ENCODE measurements around the gene HOMER2.
A peak's percentile ranks its signal among the peaks of the same experiment; 100 is the strongest.
"Not testable (repeated sequence)": the region's sequence is repeated elsewhere in the genome, so short reads cannot be mapped to it uniquely, and the experiment has no call there.

Gene HOMER2

DNA sequence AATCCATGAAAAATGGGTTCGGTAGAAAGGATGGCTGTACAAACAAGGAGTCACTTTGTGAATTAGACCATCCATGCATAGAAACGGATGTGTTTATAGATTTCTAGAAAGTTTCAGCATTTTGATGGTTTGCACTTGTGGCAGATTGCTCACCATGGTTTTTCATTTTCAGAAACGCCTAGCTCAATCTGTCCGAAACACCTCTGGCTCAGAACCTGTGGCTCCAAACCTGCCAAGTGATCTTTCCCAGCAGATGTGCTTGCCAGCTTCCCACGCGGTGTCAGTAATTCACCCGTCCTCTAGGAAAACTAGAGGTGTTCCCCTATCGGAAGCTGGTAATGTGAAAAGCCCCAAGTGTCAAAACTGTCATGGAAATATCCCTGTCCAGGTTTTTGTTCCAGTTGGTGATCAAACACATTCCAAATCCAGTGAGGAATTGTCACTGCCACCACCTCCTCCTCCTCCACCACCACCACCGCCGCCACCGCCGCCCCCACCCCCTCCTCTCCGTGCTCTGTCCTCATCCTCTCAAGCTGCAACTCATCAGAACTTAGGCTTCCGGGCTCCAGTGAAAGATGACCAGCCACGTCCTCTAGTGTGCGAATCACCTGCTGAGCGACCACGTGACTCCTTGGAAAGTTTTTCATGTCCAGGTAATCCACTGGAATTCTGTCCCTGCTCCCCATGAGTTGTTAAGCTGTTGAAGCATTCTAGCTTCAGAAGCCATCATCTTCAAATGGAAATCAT lies 121.9 kb downstream of the HOMER2 start:
- no peak for DNase-seq

DNA sequence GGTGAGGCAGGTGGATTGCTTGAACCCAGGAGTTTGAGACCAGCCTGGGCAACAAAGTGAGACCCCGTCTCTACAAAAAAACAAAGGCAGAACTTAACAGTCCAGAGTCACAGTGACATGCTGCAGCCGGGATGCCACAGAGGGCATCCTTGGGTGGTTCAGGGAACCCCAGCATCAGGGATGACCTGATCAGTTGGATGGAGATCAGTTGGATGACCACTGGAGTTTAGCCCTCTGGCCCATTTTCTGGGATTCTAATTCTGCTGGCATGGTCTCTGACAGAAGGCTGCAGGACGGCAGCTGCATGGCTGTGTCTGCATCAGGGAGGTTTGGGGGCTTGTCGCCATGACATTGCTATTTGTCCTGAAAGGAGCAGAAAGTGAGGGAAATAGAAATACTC lies 123.3 kb downstream of the HOMER2 start:
- DNase-seq: no peak

DNA sequence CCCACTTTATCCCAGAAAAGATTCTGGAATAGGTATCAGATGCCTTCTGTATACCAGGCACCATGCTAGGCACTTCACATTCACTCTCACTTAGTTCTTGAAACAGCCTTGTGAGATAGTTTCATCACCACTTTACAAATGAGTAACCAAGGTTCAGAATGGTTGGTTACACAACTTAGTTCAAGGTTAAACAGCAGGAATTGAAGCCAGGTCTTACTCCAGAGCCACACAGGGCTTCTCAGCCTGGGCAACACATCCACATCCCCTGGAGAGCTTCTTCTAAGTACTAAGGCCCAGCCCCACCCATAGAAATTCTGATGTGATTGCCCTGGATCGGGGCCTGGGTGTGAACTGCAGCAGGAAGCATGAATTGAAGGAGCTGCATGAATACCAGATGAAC lies 124.4 kb downstream of the HOMER2 start:
- DNase-seq: no peak

DNA sequence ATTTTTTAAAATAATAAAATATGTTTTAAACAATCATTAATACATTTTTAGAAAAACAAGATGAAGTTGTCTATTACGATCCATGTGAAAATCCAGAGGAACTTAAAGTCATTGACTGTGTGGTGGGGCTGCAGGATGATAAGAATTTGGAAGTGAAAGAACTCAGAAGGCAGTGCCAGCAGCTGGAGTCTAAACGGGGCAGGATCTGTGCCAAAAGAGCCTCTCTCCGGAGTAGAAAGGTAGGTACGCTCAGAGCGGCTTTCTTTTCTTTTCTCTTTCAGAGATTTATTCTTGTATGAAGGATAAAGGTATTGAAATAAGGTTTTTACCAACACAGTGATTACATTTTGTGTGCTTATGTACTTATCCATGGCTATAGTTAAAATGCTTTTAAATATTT lies 129.5 kb downstream of the HOMER2 start:
- no peak for DNase-seq

DNA sequence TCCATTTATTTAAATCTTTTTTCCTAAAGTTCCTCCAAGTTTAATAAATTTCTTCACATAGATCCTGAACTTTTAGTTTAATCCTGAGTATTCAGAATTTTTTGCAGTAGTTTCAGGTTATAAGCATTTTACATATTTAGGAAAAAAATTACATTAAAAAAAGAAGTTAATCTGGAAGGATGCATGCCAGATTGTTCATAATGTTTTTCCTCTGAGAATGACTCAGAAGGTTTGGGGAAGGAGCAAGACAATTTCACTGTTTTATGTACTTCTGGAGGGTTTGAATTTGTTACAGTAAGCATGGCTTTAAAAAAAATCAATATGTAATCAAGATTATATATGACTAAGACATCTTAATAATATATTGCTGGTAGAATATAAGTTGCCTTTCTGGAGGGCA lies 130.7 kb downstream of the HOMER2 start:
- not testable (repeated sequence) for DNase-seq

DNA sequence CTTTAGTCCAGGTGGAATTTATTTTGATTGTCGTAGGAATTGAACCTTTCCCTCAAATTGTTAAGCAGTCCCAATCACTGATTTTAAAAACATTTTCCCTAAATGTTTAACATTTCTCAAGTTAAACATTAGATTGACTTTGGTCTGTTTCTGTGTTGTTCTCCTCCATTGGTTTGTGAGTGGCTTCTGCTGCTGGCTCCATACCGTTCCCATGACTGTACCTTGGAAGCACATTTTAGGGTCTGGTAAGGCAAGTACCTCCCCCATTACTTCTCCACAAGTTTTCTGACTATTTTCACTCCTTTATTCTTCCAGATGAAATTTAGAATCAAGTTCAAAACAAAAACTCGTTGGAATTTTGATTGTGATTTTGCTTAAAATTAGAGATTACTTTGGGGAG lies 131.1 kb downstream of the HOMER2 start:
- not testable (repeated sequence) for DNase-seq

DNA sequence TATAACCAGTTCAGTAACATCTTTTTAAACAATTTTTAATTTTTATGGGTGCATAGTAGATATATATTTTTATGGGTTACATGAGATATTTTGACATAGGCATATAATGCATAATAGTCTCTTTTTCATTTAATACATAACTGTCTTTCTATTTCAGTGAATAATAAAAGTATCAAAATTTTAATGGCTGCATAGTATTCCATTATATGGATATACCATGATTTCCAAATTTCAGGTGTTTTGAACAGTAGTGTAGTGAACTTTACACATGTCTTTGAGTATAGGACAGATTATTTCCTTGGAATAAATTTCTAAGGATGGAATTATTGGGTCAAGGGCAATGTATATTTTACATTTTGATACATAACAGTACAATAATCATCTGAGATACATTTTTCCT lies 132.4 kb downstream of the HOMER2 start:
- DNase-seq: no peak

DNA sequence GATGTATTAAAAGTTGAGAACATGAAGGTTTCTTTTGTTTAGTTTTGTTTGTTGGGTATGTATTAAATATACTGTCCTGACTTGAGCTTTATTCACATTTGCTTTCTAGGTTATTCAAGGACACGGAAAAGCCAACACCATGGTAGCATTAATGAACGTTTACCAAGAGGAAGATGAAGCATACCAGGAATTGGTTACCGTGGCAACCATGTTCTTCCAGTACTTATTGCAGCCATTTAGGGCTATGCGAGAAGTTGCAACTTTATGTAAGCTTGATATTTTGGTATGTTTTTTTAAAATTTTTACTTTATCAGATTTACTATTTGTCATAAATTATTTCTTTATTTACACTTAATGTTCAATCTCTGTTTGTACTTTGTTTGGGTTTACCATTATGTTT lies 139.5 kb downstream of the HOMER2 start:
- no peak for DNase-seq

DNA sequence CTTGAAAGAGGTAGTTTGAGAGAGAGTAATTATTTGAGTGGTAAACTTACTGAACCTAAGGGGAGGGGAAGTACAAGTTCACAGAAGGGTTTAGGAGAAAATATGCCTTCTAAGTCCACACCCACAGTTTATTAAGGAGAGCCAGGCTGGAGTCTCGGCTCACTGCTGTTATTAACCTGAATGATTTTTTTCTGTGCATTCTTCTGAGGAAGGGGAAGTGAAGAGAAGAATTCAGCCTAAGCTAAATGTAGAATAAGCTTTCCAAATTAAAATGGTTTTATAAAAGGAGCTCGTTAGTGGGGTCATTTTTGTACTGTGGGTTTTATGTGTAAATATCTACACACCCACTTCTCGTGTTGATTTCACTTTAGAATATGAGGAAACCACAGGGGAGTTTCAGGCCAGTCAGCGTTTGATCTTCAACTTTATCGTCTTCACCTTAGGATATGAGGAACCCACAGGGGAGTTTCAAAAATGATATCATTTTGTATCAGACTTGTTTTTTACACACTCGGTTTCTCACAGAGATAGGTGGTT lies 141.6 kb downstream of the HOMER2 start:
- DNase-seq: no peak

DNA sequence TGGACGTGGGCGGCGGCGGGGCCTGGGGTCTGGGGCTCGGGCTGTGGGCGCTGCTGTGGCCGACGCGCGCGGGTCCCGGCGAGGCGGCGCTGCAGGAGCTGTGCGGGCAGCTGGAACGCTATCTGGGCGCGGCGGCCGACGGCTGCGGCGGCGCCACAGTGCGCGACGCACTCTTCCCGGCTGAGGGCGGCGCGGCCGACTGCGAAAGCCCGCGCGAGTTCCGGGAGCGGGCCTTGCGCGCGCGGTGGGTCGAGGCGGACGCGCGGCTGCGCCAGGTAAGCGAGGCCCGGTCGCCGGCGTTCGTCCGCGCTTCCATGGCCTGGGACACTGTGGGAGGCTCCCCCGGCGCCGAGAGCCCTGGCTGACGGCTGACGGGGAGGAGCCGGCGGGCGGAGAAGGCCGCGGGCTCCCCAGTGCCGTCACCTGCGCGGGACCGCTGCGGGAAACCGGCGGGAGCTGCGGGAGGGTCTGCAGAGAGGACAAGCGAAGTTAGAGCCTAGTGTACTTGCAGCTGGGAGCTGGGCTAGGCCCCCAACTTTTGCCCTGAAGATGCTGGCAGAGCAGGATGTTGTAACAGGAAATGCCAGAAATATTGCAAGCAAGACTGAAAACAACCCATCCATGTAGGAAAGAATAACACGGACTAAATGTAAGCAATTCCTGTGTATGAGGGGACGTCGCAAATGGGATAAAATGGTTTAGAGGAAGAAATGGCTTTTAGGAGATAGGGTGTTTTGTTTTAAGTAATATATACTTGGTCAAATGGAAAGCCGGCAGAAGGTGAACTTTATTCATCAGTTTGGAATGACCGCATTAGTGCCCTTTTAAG lies 142.2 kb downstream of the HOMER2 start:
- DNase-seq: peak; percentile 74

DNA sequence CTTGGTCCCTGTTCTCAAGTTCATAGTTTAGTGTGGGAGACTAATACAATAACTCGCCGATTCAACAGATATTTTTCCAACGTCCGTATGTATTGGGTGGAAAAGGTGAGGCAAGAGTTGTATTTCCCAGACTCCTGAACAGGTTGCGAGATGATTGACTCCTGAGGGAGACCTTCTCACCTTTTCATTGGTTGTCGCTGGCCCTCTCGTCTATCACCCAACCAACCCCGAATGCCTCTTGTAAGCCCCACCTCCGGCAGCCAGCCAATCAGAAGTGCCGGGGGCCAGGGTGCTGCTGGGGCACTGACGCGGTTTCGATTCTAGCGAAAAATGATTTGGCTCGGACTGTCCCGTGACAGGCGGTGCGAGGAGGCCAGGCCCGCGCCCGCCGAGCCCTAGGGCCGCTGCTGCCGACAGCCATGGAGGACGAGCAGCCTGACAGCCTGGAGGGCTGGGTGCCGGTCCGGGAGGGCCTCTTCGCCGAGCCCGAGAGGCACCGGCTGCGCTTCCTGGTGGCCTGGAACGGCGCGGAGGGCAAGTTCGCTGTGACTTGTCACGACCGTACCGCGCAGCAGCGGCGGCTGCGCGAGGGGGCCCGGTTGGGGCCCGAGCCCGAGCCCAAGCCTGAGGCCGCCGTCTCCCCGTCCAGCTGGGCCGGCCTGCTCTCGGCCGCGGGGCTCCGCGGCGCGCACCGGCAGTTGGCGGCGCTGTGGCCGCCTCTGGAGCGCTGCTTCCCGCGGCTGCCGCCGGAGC lies 143.0 kb downstream of the HOMER2 start, which contains the start of gene WHAMM:
Gene WHAMM, plus strand, starts transcription at position 321 of the 753 bp plus-strand sequence. Its CDS starts 99 bp downstream, at position 420.
- DNase-seq: peak; percentile 97

DNA sequence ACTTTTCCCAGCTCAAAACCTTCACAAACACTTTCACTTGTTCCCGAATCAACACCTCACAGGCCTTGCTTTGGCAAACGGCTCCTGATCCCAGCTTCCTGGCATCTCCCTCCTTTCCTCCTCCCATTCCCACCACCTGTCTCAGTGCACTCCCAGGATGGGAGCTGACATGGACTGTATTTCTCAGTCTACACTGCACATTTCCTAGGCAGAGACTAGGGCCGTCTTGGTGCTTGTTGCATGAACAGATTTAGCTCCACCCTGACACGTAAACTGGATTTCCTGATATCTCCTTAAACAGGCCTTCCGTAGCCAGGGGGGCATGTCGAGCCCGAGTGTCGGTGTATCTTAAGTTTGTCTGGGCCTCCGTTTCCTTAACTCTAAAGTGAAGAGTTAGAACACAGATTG lies 143.9 kb downstream of the HOMER2 start:
- no peak for DNase-seq

DNA sequence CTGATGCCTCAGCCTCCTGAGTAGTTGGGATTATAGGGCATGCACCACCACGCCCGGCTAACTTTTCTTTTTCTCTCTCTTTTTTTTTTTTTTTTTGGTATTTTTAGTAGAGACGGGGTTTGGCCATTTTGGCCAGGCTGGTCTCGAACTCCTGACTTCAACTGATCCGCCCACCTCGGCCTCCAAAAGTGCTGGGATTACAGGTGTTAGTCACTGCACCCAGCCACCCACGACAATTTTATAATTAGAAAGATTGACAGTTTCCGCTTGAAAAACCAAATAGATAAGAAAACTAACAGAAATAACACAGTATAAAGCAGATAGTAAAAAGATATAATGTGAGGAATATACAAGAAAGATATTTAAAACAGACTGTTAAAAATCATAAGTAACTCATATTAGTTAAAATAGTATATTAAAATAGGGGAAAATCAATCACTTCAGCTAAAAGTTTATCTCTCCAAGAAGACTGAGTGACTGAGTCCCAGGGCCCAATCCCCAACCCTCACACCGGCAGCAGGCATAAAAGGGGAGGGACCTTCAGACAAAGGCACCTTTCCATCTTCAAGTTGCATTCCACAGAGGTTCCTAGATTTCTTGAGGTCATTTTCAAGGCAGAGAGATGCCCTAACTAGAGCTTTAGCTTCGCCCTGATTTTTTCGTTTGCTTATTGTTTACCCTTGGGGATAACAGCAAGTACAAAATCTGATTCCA lies 144.4 kb downstream of the HOMER2 start:
- no peak for DNase-seq

DNA sequence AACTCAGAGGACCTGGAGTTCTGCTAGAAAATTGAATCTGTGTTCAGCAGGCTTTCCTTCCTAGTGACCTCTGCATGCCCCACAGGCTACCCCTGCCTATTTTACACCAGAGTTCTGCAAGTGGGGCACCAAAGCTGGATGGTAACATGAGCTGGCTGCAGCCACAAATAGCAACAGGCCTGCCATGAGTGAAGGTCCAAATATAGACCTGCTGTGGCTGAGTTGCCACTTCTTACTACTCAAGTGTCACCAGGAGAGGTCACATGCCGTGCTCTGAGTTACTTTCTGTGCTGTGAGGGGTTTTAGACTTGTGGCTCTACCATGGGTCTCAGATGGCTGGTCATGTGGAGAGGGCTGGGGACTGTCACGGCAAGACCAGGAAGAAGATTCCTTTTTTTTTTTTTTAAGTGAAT lies 146.5 kb downstream of the HOMER2 start, which contains the start of gene FSD2:
Gene FSD2, minus strand, starts transcription at position 76 of the 413 bp plus-strand sequence. CDS start 18,679 bp downstream, outside the sequence.
- DNase-seq: no peak

DNA sequence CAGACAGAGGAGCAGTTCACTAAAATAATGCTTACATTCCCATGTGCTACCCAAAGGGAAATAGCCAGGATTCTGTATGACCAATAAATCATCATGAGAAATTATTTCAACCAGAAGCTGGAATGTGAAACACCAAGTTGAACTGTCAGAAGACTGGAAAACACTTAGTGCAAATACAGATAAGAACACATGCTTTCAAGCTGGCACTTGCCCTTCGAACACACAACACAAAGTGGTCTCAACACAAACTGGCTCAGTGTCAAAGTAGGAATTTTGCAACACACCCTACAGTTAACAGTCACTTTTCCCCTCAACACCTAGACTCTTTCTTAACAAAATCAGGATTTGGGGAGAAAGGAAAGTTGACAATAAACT lies 148.0 kb downstream of the HOMER2 start:
- DNase-seq: no peak

DNA sequence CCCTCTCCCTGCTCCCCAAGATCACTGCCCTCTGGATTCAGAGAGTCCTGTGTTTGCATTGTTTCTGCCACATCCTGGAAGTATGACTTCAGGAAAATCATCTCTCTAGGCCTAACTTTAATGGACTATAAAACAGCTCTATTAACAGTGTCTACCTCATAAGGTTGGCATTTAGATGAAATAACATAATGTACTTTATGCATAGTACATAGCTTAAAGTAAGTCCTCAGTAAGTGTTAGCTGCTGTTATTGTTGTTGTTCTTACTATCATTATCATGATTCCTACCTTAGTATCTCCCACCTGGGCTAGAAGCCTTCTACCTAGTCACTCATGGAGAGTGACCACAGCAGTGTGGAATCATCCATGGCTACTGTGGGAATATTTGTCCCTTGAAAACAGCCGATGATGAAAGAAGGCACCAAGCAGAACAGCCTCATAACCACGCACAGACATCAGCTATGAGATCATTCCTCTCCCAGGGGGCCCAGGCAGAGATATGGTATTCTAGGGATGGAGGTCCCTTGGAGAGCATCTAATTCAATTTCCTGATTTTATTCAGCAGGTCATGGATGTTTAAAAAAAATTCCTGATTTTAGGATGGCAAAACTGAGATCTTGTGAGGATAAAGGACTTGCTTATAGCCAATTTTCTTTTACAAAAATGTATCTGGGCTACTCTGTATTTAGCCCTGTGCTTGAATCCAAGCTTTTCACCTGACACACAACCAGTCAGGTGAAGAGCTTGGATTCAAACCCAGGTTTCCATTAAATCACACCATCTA lies 148.5 kb downstream of the HOMER2 start:
- no peak for DNase-seq

DNA sequence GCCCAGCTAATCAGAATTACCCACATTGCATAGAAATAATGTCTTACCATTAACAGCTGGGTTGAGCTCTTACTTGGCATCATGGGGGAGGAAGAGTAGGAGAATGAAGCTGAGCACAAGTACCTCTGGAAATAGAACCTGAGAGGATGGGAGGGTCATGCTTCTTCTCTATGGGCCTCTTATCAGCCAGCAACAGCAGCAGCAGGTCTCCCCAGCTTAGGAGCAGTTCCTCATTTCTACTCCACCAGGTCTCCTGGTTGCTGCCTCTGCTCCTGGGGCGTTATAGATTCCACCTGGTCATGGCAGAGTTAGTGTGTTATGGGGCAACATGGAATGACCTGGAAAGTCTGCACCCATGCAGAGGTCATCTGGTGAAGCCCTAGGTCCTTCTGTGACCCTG lies 150.0 kb downstream of the HOMER2 start:
- no peak for DNase-seq

DNA sequence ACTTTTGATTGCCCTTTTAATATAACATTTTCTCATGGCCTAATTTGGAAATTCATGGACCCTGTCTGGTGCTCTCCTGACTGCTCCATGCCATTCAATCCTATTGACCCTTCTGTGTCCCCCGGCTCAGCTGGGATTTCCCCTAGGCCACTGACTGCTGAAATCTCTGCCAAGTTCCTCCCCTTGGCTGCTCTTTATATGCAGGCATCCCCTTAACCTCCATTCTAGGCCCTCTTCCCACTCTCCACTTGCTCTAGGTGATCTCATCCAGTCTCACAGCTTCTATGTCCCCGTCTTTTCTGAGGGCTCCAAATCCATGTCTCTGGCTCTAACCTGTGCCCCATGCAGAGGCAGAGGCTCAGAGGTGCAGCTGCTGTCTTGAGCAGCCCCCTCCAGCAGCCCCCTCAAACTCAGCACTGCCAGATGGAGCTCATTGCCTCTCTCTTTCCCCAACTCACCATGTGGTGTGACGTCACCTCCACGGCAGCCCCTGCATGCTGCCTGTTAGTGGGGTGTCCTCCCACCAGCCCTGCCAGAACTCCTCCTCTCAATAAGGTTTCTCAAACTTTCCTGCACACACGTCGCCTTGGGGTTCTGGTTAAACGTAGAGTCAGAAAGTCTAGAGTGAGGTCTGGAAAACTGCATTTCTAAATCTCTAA lies 153.2 kb downstream of the HOMER2 start:
- no peak for DNase-seq

Measured in retina (tissue), 1 donor.